BJ (cell line): ENCODE results near the gene AKR7A2. TPM values are rescaled to one million over a fixed set of nuclear protein-coding genes. Genes with fewer than 3 reads are reported as not detected.

ENCODE experiments used
- CTCF ChIA-PET: fragments of 350-600 bp; formaldehyde crosslinking; extraction: SDS; loops from one replicate; lab custom pipeline; 2021; ENCODE audit warnings: antibody characterized with exemption, inconsistent platforms; lab: Yijun Ruan, JAX
- POLR2A ChIA-PET: fragments of 300-600 bp; sonication (Branson Sonifier 250); formaldehyde crosslinking; extraction: SDS; loops from one replicate; lab custom pipeline; 2021; ENCODE audit warnings: antibody characterized with exemption; lab: Charles Lee
- DNase-seq: peaks from one replicate; pipeline ENCODE4 v3.0.0-alpha.2; 2011; ENCODE audit warnings: low read depth
- H3K27me3 ChIP-seq: 2 replicates; pipeline ENCODE4 v1.6.0; 2011; ENCODE audit warnings: low read length; ENCODE audit not compliant: control insufficient read depth, insufficient read depth
- H3K36me3 ChIP-seq: 2 replicates; pipeline ENCODE4 v1.5.1; 2011; ENCODE audit warnings: low read length; ENCODE audit not compliant: control insufficient read depth, insufficient read depth
- H3K4me3 ChIP-seq: 2 replicates; pipeline ENCODE4 v1.5.1; 2011; ENCODE audit warnings: low read depth, mild to moderate bottlenecking, control low read depth, low read length
- polyA plus RNA-seq: library from polyadenylated mRNA; depleted of rRNA; stranded (reverse); fragments of >200 nt; gene quantifications from 2 replicates; pipeline ENCODE4 v1.2.3, GENCODE V29; 2011
- TF ChIP-seq, protein P1 (sequence below): IDR thresholded peaks from 2 replicates; pipeline ENCODE4 v1.5.1; 2011; ENCODE audit warnings: low read depth, mild to moderate bottlenecking, control low read depth, inconsistent platforms, low read length, moderate library complexity; ENCODE audit not compliant: insufficient read depth

Gene AKR7A2
- polyA plus RNA-seq, 1 experiment = 73.6 TPM

DNA sequence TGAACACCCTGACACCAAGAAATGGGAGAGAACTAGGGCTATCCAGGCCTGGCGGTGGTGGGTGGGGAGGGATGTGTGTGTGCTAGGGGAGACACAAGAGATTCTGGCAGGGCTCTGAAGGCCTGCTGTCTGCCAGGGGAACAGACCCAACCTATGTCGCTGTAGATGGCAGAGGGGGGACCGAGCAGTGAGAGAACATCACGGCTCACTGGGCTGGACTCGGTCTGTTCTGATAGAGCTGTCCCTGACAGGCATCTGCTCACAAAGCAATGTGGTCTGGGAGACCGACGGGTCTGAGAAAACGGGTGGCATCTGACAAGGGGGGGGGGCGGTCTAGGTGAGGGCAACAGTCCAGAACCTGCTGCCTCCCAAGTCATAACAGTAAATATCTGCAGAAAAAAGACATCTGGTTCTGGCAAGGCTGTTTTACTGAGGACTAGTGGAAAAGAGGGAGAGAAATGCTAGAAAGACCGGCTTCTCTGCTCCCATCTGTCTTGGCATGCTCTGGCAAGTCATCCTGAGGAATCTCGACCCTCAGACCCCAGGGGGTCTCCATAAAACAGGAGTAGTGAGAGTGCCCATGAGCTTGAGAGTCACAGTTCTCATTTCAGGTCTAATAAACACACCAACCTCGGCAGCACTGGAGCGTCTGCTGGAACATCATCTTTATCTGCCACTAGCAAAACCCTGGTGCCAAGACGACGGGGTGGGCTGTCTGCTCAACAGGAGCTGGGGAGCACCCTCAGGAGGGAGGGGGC, 36.7 kb upstream of the AKR7A2 start:
- peaks cover 39% of the 10 kb centered on the region for H3K36me3 ChIP-seq
- TF ChIP-seq, protein P1, sequence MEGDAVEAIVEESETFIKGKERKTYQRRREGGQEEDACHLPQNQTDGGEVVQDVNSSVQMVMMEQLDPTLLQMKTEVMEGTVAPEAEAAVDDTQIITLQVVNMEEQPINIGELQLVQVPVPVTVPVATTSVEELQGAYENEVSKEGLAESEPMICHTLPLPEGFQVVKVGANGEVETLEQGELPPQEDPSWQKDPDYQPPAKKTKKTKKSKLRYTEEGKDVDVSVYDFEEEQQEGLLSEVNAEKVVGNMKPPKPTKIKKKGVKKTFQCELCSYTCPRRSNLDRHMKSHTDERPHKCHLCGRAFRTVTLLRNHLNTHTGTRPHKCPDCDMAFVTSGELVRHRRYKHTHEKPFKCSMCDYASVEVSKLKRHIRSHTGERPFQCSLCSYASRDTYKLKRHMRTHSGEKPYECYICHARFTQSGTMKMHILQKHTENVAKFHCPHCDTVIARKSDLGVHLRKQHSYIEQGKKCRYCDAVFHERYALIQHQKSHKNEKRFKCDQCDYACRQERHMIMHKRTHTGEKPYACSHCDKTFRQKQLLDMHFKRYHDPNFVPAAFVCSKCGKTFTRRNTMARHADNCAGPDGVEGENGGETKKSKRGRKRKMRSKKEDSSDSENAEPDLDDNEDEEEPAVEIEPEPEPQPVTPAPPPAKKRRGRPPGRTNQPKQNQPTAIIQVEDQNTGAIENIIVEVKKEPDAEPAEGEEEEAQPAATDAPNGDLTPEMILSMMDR = no peak
- no peak for DNase-seq

DNA sequence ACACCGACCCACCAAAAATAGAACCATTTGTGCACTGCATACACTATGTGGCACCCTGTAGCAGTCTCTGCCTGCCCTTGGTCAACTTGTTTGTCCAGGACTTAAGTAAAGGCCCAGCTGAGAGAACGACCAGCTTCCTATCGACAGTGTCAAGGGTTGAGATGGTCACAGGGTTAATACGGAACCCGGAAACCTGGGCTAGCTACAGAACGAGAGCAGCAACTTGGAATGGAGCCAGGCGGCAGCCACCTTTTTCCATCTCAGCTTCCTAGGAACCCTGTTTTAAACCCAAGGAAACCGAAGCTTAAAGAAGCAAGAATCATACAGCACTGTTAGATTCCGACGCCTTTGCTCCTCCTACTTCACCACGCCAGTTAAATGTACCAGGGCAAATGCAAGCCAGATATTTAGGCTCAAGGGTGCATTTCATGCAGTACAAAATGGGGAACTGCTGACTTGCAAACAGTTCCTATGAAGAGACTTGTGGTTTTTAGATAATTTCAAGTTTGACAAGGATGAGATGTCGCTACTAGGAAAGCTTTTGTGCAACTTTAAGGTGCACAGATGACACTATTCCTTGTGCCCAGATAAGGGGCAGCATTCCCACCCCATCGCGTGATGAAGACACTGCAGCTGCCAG, 35.7 kb upstream of the AKR7A2 start:
- DNase-seq = no peak
- no peaks in the 10 kb centered on the region for H3K27me3 ChIP-seq
- POLR2A ChIA-PET = no interaction called here
- TF ChIP-seq, protein P1 = no peak
- H3K36me3 ChIP-seq = peaks cover 43% of the 10 kb centered on the region
- no peak overlapping the region for H3K4me3 ChIP-seq
- CTCF ChIA-PET = interaction anchor here (0.5 to 2.1 kb wide), 4 partner anchors 19 to 303 kb away, joined by 3 to 6 read pairs (median 3); no protein-coding TSS in a partner anchor

More for the DNA sequence above, 36.7 kb upstream of the AKR7A2 start:
- CTCF ChIA-PET = interaction anchor here (0.6 to 2.1 kb wide), 5 partner anchors 24 to 305 kb away, joined by 3 to 6 read pairs (median 3); no protein-coding TSS in a partner anchor
- POLR2A ChIA-PET = no interaction called here
- Histone ChIP-seq H3K4me3 (no peak overlapping the region), H3K27me3 (no peaks in the 10 kb centered on the region)

DNA sequence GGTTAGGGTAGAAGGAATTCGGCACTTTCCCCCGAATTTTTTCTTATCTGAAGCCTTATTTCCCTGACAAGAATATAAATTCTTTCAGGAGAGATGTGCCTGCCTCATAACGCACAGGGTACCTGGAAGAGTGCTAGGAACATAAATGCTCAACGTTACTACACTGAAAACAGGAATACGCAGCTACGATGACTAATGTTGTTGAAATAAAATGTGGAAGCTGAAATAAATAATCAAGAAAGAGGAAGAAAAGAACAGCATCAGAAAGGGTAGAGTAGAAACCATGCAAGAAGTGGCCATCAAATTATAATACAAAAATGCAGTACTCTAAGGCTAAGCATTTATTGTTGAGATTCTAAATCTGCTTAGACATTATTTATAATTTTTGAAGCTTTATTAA, 34.1 kb upstream of the AKR7A2 start:
- ChIA-PET CTCF (interaction anchor here (1.2 to 2.6 kb wide), 3 partner anchors 28 to 305 kb away, joined by 5 to 12 read pairs (median 7); no protein-coding TSS in a partner anchor), POLR2A (no interaction called here)
- Histone ChIP-seq H3K36me3 (peaks cover 40% of the 10 kb centered on the region), H3K4me3 (no peak overlapping the region), H3K27me3 (no peaks in the 10 kb centered on the region)
- DNase-seq = no peak
- TF ChIP-seq, protein P1 = no peak

DNA sequence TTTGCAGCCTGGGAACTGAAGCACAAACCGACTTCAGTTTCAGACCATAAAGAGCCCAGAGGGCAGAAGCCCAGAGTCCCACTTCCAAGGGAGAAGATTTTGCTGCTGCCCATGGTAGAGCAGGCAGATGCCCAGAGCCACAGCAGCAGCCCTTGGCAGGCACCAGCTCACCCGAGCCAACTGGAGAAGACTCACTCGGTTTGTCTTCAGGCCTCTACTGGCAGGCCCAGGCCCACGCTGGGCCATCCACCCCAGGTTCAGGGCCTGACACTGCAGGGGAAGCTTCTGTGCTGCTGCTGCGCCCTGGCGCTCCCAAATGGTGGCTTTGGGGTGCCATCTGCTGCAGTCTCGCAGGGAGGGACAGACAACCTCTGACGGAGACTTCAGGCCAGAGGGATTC, 33.4 kb upstream of the AKR7A2 start:
- Histone ChIP-seq H3K36me3 (peaks cover 42% of the 10 kb centered on the region), H3K27me3 (no peaks in the 10 kb centered on the region), H3K4me3 (no peak overlapping the region)
- POLR2A ChIA-PET = no interaction called here
- CTCF ChIA-PET = interaction anchor here (0.9 to 4.7 kb wide), 9 partner anchors 9 to 360 kb away, joined by 3 to 22 read pairs (median 5); no protein-coding TSS in a partner anchor
- DNase-seq = no peak
- TF ChIP-seq, protein P1 = no peak

DNA sequence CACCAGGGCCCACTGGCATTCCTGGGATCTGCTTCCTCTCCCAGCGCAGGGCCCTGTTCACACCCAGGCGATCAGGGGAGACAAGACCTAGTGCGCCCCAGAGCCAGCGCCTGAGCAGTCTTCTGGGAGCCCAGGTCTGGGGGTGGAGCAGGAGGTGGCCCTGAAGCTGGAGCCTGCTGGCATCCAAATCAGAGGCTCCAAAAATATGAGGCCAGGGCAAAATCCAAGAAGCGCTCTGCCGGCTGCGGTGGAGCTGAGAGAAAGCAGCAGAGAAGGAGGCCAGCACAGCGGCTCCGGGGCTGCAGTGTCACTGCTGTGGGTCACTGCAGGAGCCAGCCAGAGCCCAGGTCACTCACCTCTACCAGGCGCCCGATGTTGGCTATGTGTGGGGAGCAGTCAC, 32.9 kb upstream of the AKR7A2 start:
- Histone ChIP-seq H3K36me3 (peaks cover 42% of the 10 kb centered on the region), H3K4me3 (no peak overlapping the region), H3K27me3 (no peaks in the 10 kb centered on the region)
- ChIA-PET POLR2A (no interaction called here), CTCF (interaction anchor here (0.7 to 4.7 kb wide), 17 partner anchors 9 to 360 kb away, joined by 3 to 22 read pairs (median 4); no protein-coding TSS in a partner anchor)
- TF ChIP-seq, protein P1 = no peak
- DNase-seq = no peak
